Measurements from ENCODE around the gene RAX2.

RAX2 gene

DNA sequence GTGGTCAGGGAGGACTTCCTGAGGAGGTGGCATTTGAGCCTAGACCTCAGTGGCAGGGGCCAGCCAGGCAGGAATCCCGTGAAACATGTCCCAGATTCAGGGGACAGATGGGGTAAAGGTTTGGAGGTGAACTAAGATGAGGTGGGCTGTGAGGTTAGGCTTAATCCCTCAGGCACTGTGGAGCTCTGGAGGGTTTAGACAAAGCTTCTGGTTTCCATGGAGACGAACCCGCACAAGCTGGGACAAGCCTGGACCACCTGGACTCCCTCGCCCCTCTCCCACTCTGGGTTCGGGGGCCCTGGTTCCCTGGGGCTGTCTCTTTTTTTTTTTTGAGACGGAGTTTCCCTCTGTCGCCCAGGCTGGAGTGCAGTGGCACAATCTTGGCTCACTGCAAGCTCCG is 48.1 kb downstream of the RAX2 start:
- Histone ChIP-seq H3K9ac (ENCODE audit: low read length) (no peak overlapping the region), H3K4me1 (ENCODE audit: low read length) (peaks cover 8% of the 10 kb centered on the region; the same call in 1 of the 2 replicates), H3K27me3 (replicated peaks; ENCODE audit: insufficient read depth, low read length) (peaks cover 39% of the 10 kb centered on the region), H3K9me3 (replicated peaks; ENCODE audit: insufficient read depth, low read length) (no peaks in the 10 kb centered on the region), H3K4me2 (ENCODE audit: low read depth, low read length) (no peak overlapping the region), H3K9me2 (replicated peaks; ENCODE audit: insufficient read depth, low read length) (no peaks in the 10 kb centered on the region), H3F3A (ENCODE audit: insufficient read depth, low read length) (no peaks in the 10 kb centered on the region; the same call in 1 of the 2 replicates), H2AFZ (ENCODE audit: low read length) (no peak overlapping the region), H4K20me1 (ENCODE audit: insufficient read depth, low read length) (no peaks in the 10 kb centered on the region), H3K79me2 (ENCODE audit: low read length) (no peaks in the 10 kb centered on the region), H3K27ac (ENCODE audit: low read length) (no peak overlapping the region), H3K36me3 (replicated peaks; ENCODE audit: insufficient read depth, low read length) (no peaks in the 10 kb centered on the region), H3K4me3 (ENCODE audit: low read length) (no peak overlapping the region)
- DNase-seq = no peak
- TF ChIP-seq CTCF (IDR thresholded peaks at IDR 0.05; ENCODE audit: low read length) (no peak), EZH2phosphoT487 (IDR thresholded peaks at IDR 0.05; ENCODE audit: low read length) (no peak), EZH2 (optimal IDR thresholded peaks at IDR 0.05; ENCODE audit: low read depth, low read length) (no peak)

DNA sequence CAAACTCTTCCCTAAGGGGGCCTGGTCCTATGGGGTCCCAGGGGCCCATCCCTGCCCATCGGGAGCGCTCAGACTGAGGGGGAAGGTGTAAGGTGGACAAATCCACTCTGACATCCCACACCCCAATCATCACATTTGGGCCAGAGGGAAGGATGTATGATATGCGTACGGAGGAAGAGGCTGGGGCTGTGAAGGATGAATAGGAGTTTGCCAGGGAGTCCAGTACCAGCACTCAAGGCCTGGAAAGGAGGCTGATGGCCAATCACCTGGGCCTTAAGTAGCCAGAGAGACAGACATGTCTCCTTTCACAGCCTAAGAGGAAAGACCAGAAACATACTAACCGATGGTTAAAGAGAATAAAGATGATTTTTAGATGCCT is 48.9 kb downstream of the RAX2 start:
- no peaks in the 10 kb centered on the region for H3K79me2 ChIP-seq (ENCODE audit: low read length)
- no peak for DNase-seq
- no peaks in the 10 kb centered on the region for H3K9me2 ChIP-seq (replicated peaks; ENCODE audit: insufficient read depth, low read length)
- TF ChIP-seq CTCF (IDR thresholded peaks at IDR 0.05; ENCODE audit: low read length) = no peak
- TF ChIP-seq EZH2phosphoT487 (IDR thresholded peaks at IDR 0.05; ENCODE audit: low read length) = no peak
- no peak for TF ChIP-seq EZH2 (optimal IDR thresholded peaks at IDR 0.05; ENCODE audit: low read depth, low read length)
- H2AFZ ChIP-seq (ENCODE audit: low read length) = no peak overlapping the region
- H3K27ac ChIP-seq (ENCODE audit: low read length) = no peak overlapping the region
- no peaks in the 10 kb centered on the region for H4K20me1 ChIP-seq (ENCODE audit: insufficient read depth, low read length)
- peaks cover 42% of the 10 kb centered on the region for H3K27me3 ChIP-seq (replicated peaks; ENCODE audit: insufficient read depth, low read length)
- H3K4me2 ChIP-seq (ENCODE audit: low read depth, low read length) = no peak overlapping the region
- H3K9ac ChIP-seq (ENCODE audit: low read length) = no peak overlapping the region
- H3K9me3 ChIP-seq (replicated peaks; ENCODE audit: insufficient read depth, low read length) = no peaks in the 10 kb centered on the region
- no peaks in the 10 kb centered on the region; the same call in 1 of the 2 replicates for H3F3A ChIP-seq (ENCODE audit: insufficient read depth, low read length)
- no peaks in the 10 kb centered on the region for H3K36me3 ChIP-seq (replicated peaks; ENCODE audit: insufficient read depth, low read length)
- H3K4me3 ChIP-seq (ENCODE audit: low read length) = no peak overlapping the region
- peaks cover 8% of the 10 kb centered on the region; the same call in 1 of the 2 replicates for H3K4me1 ChIP-seq (ENCODE audit: low read length)

- peaks cover 44% of the 10 kb centered on the region for H3K27me3 ChIP-seq (replicated peaks; ENCODE audit: insufficient read depth, low read length)
- H3K4me3 ChIP-seq (ENCODE audit: low read length) = no peak overlapping the region
- DNase-seq = no peak
- TF ChIP-seq CTCF (IDR thresholded peaks at IDR 0.05; ENCODE audit: low read length) = no peak
- TF ChIP-seq EZH2 (optimal IDR thresholded peaks at IDR 0.05; ENCODE audit: low read depth, low read length) = no peak
- no peaks in the 10 kb centered on the region for H4K20me1 ChIP-seq (ENCODE audit: insufficient read depth, low read length)
- H3K4me2 ChIP-seq (ENCODE audit: low read depth, low read length) = peak overlapping the region; percentile 58; the same call in 1 of the 2 replicates
- no peak overlapping the region for H2AFZ ChIP-seq (ENCODE audit: low read length)
- H3K9ac ChIP-seq (ENCODE audit: low read length) = no peak overlapping the region
- H3K9me3 ChIP-seq (replicated peaks; ENCODE audit: insufficient read depth, low read length) = no peaks in the 10 kb centered on the region
- H3F3A ChIP-seq (ENCODE audit: insufficient read depth, low read length) = no peaks in the 10 kb centered on the region; the same call in 1 of the 2 replicates
- no peak overlapping the region for H3K27ac ChIP-seq (ENCODE audit: low read length)
- no peaks in the 10 kb centered on the region for H3K36me3 ChIP-seq (replicated peaks; ENCODE audit: insufficient read depth, low read length)
- H3K79me2 ChIP-seq (ENCODE audit: low read length) = no peaks in the 10 kb centered on the region
- H3K9me2 ChIP-seq (replicated peaks; ENCODE audit: insufficient read depth, low read length) = no peaks in the 10 kb centered on the region
- peaks cover 8% of the 10 kb centered on the region; the same call in 1 of the 2 replicates for H3K4me1 ChIP-seq (ENCODE audit: low read length)
Measured at GRCh38 chr19:3722443-3723109, 49.5 kb downstream of the RAX2 start.
